ENCODE measurements around the gene SPARC. TPM values are rescaled to one million over a fixed set of nuclear protein-coding genes. Genes with fewer than 3 reads are reported as not detected.

SPARC gene
- total RNA-seq, 4 donors from 2014 or later, result 918 to 2,129 (median 1,501) TPM

DNA sequence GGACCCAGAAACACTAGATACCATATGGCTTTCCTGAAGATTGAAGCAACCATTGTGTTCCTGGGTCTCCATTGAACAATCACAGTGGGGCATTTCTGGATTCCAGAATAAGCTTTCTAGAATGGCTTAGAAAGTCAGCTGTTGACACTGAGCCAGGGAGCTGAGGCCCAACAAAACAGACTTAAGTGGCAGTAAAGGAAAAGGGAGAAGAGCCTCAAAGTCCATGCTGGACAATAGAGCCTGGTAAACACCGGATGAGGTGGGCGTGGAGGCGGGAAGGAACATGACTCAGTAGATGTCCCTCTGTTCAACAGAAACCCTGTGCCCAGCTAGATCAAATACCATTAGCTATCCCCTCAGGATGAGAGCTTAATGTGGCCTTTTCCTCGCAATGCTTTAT lies 14.8 kb downstream of the SPARC start:
- DNase-seq (ENCODE audit: low spot score in 2 of 2), result no peak
- no peak overlapping the region for H3K4me3 ChIP-seq
- peak in 1 of 2 donors; percentile 41 for TF ChIP-seq EP300 (IDR thresholded peaks at IDR 0.05)
- TF ChIP-seq, protein P1, sequence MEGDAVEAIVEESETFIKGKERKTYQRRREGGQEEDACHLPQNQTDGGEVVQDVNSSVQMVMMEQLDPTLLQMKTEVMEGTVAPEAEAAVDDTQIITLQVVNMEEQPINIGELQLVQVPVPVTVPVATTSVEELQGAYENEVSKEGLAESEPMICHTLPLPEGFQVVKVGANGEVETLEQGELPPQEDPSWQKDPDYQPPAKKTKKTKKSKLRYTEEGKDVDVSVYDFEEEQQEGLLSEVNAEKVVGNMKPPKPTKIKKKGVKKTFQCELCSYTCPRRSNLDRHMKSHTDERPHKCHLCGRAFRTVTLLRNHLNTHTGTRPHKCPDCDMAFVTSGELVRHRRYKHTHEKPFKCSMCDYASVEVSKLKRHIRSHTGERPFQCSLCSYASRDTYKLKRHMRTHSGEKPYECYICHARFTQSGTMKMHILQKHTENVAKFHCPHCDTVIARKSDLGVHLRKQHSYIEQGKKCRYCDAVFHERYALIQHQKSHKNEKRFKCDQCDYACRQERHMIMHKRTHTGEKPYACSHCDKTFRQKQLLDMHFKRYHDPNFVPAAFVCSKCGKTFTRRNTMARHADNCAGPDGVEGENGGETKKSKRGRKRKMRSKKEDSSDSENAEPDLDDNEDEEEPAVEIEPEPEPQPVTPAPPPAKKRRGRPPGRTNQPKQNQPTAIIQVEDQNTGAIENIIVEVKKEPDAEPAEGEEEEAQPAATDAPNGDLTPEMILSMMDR (IDR thresholded peaks at IDR 0.05), result no peak
- no peak for TF ChIP-seq POLR2A (IDR thresholded peaks at IDR 0.05)
- no peaks in the 10 kb centered on the region for H3K27me3 ChIP-seq
- H3K4me1 ChIP-seq, result peaks cover 4 to 97% (median 61%) of the 10 kb centered on the region in 4 donors
- H3K9me3 ChIP-seq, result no peaks in the 10 kb centered on the region
- H3K36me3 ChIP-seq, result peaks cover 0 to 84% (median 12%) of the 10 kb centered on the region in 3 donors
- peak overlapping the region; percentile 63 to 95 (median 78) for H3K27ac ChIP-seq
- 25 to 41% methylated on average over 4 of the region's 4 CpGs for WGBS, 2 donors

DNA sequence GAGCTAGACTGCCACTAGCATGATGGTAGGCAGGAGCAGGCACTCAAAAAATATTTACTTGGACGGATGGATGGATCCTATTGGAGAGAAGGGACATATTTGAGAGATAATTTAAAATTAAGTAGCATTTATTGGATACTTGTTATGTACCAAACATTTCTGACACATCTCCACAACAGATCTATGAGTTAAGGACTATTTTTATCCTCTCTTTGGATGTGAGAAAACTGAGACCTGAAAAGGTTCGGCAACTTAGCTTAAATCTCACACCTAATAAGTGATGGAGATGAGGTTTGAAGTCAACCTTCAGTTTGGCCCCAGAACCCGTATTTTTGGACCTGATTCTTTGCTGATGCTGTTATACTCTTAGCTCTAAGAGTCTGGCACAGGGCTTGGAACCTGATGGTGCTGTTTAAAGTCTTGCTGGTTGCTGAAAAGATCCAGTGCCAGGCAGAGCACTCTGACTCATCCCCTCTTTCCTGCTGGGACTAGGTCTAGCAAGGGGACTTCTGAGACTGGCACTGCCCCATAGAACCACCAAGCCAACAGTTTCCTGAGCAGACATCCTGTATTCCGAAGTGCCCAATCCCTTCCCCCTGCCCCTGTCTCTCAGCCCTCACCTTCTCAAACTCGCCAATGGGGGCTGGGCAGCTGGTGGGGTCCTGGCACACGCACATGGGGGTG lies 15.6 kb downstream of the SPARC start:
- DNase-seq (ENCODE audit: low spot score in 2 of 2), result no peak
- peaks cover 0 to 93% (median 12%) of the 10 kb centered on the region in 3 donors for H3K36me3 ChIP-seq

DNA sequence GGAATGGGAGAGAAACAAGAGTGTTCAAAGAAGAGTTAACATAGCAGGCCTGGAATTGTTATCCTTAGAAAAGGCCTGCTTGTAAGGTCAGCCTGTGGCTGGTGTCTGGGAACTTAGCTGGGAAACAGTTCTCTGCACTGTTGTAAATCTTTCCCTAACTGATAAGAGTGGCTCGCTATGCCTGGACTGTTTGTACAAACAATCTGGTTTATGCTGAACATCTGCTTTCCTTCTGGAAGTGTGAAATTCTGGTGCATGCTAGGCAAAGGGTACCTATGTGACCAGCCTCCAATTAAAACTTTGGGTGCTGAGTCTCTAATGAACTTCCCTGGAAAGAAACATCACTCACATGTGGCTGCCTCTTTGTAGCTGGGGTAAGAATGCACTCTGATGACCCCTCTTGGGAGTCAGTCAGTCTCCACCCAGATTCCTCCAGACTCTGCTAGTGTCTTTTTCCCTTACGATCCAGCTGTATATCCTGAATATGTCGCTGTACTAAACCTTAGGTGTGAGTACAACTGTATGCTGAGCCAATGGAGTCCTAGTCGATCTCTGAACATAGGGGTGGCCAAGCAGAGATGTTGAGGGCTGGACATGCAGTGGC lies 16.5 kb downstream of the SPARC start:
- Histone ChIP-seq H3K4me1 (peaks cover 4 to 97% (median 57%) of the 10 kb centered on the region in 4 donors), H3K27ac (peak overlapping the region; percentile 37 to 95 (median 78)), H3K36me3 (peaks cover 0 to 97% (median 12%) of the 10 kb centered on the region in 3 donors), H3K4me3 (no peak overlapping the region), H3K27me3 (no peaks in the 10 kb centered on the region), H3K9me3 (no peaks in the 10 kb centered on the region)
- TF ChIP-seq EP300 (IDR thresholded peaks at IDR 0.05) (no peak), POLR2A (IDR thresholded peaks at IDR 0.05) (no peak)
- TF ChIP-seq, protein P1 (IDR thresholded peaks at IDR 0.05), result no peak
- WGBS, 2 donors, result 34 to 44% methylated on average over 4 of the region's 4 CpGs
- DNase-seq (ENCODE audit: low spot score in 2 of 2), result no peak

More for the DNA sequence above, 15.6 kb downstream of the SPARC start:
- 48 to 57% methylated on average over 6 of the region's 6 CpGs for WGBS, 2 donors
- Histone ChIP-seq H3K27me3 (no peaks in the 10 kb centered on the region), H3K4me3 (no peak overlapping the region), H3K4me1 (peaks cover 4 to 97% (median 57%) of the 10 kb centered on the region in 4 donors), H3K9me3 (no peaks in the 10 kb centered on the region), H3K27ac (peak overlapping the region; percentile 63 to 95 (median 78))
- TF ChIP-seq EP300 (IDR thresholded peaks at IDR 0.05) (no peak), POLR2A (IDR thresholded peaks at IDR 0.05) (no peak)
- TF ChIP-seq, protein P1 (IDR thresholded peaks at IDR 0.05), result no peak

DNA sequence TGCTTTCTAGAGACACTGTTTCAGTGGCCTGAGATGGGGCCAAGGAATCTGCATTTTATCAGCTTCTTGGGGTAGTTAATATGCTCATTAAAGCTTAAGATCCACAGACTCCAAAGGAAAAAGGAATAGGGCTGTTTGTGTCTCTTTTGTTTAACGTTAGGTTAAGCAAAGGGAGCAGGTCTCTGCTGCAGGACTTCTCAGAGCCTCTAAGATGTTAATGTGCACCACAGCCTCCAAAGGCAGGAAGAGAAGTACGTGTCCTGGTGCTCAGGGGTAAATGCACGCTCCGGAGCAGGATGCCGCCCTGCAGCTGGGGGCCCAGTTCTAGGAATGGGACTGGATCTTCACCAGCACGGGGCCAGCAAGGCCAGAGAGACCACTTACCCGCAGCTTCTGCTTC lies 19.6 kb downstream of the SPARC start:
- H3K27me3 ChIP-seq, result no peaks in the 10 kb centered on the region
- H3K9me3 ChIP-seq, result no peaks in the 10 kb centered on the region
- no peak for DNase-seq (ENCODE audit: low spot score in 2 of 2)
- no peak overlapping the region for H3K4me3 ChIP-seq
- H3K4me1 ChIP-seq, result peaks cover 4 to 94% (median 55%) of the 10 kb centered on the region in 4 donors
- H3K27ac ChIP-seq, result peak overlapping the region in 2 of 4 donors; percentile 91 to 95
- WGBS, 2 donors, result 69 to 77% methylated on average over 7 of the region's 7 CpGs
- H3K36me3 ChIP-seq, result peaks cover 0 to 98% (median 7%) of the 10 kb centered on the region in 3 donors
- TF ChIP-seq POLR2A (IDR thresholded peaks at IDR 0.05) (no peak), EP300 (IDR thresholded peaks at IDR 0.05) (no peak)
- TF ChIP-seq, protein P1 (IDR thresholded peaks at IDR 0.05), result no peak

- no peak overlapping the region for H3K4me3 ChIP-seq
- whole genome bisulfite sequencing, 2 donors, result 23 to 25% methylated on average over 2 of the region's 2 CpGs
- H3K36me3 ChIP-seq, result peaks cover 0 to 94% (median 7%) of the 10 kb centered on the region in 3 donors
- TF ChIP-seq, protein P1 (IDR thresholded peaks at IDR 0.05), result no peak
- TF ChIP-seq EP300 (IDR thresholded peaks at IDR 0.05), result no peak
- TF ChIP-seq POLR2A (IDR thresholded peaks at IDR 0.05), result no peak
- H3K9me3 ChIP-seq, result no peaks in the 10 kb centered on the region
- no peaks in the 10 kb centered on the region for H3K27me3 ChIP-seq
- DNase-seq (ENCODE audit: low spot score in 2 of 2), result no peak
- peak overlapping the region in 3 of 4 donors; percentile 48 to 95 (median 91) for H3K27ac ChIP-seq
- peaks cover 4 to 92% (median 42%) of the 10 kb centered on the region in 4 donors for H3K4me1 ChIP-seq
These were observed 21.1 kb downstream of the SPARC start for GRCh38 chr5:151665613-151666012.
